ENCODE results near the gene TEAD4. TPM values are rescaled to one million over a fixed set of nuclear protein-coding genes. Genes with fewer than 3 reads are reported as not detected.
"Not testable (repeated sequence)": the region's sequence is repeated elsewhere in the genome, so short reads cannot be mapped to it uniquely, and the experiment has no call there.

Gene TEAD4
- total and polyA plus RNA-seq, 10 donors: 5.1 to 24.2 (median 17.4) TPM

GRCh38 chr12:3055704-3056467 lies 96.7 kb downstream of the TEAD4 start:
- intact Hi-C loops (cut with DNase I; ENCODE audit: low total_unique reads): no loop called here
- Histone ChIP-seq H3K36me3 (no peaks in the 10 kb centered on the region), H3K4me1 (no peaks in the 10 kb centered on the region), H3K27me3 (replicated peaks in 1 of 7) (peaks cover 0 to 15% (median 0%) of the 10 kb centered on the region in 7 donors), H3K27ac (no peak overlapping the region), H3K4me3 (no peak overlapping the region), H3K9me3 (no peaks in the 10 kb centered on the region)
- TF ChIP-seq POLR2A (IDR thresholded peaks at IDR 0.05) (no peak), CTCF (IDR thresholded peaks at IDR 0.05 in 8 of 11, conservative IDR thresholded peaks at IDR 0.05 in 3 of 11) (no peak), POLR2AphosphoS5 (IDR thresholded peaks at IDR 0.05) (no peak)
- DNase-seq: peak; percentile 22
- WGBS, 5 donors: 84 to 88% (median 87%) methylated on average over 8 of the region's 8 CpGs

- Histone ChIP-seq H3K27ac (no peak overlapping the region), H3K4me1 (no peaks in the 10 kb centered on the region), H3K36me3 (no peaks in the 10 kb centered on the region), H3K4me3 (no peak overlapping the region), H3K9me3 (peaks cover 0 to 18% (median 8%) of the 10 kb centered on the region in 8 donors), H3K27me3 (replicated peaks in 1 of 7) (peaks cover 0 to 32% (median 0%) of the 10 kb centered on the region in 7 donors)
- intact Hi-C loops (cut with DNase I; ENCODE audit: low total_unique reads): no loop called here
- TF ChIP-seq POLR2A (IDR thresholded peaks at IDR 0.05) (no peak), CTCF (IDR thresholded peaks at IDR 0.05 in 8 of 11, conservative IDR thresholded peaks at IDR 0.05 in 3 of 11) (no peak), POLR2AphosphoS5 (IDR thresholded peaks at IDR 0.05) (no peak)
- WGBS, 5 donors: 63 to 75% (median 65%) methylated on average over 5 of the region's 5 CpGs
- DNase-seq: peak; percentile 28
Observed at GRCh38 chr12:3061059-3061458, 101.9 kb downstream of the TEAD4 start.

- no peaks in the 10 kb centered on the region for H3K36me3 ChIP-seq
- 51 to 69% (median 56%) methylated on average over 3 of the region's 3 CpGs for WGBS, 5 donors
- peaks cover 0 to 18% (median 8%) of the 10 kb centered on the region in 8 donors for H3K9me3 ChIP-seq
- peak; percentile 1 for DNase-seq
- peaks cover 0 to 32% (median 0%) of the 10 kb centered on the region in 7 donors for H3K27me3 ChIP-seq (replicated peaks in 1 of 7)
- H3K4me1 ChIP-seq: no peaks in the 10 kb centered on the region
- intact Hi-C loops (cut with DNase I; ENCODE audit: low total_unique reads): no loop called here
- no peak overlapping the region for H3K4me3 ChIP-seq
- TF ChIP-seq POLR2AphosphoS5 (IDR thresholded peaks at IDR 0.05) (no peak), POLR2A (IDR thresholded peaks at IDR 0.05) (no peak), CTCF (IDR thresholded peaks at IDR 0.05 in 8 of 11, conservative IDR thresholded peaks at IDR 0.05 in 3 of 11) (no peak)
- H3K27ac ChIP-seq: no peak overlapping the region
Observed at GRCh38 chr12:3061501-3062215, 102.5 kb downstream of the TEAD4 start.

DNA sequence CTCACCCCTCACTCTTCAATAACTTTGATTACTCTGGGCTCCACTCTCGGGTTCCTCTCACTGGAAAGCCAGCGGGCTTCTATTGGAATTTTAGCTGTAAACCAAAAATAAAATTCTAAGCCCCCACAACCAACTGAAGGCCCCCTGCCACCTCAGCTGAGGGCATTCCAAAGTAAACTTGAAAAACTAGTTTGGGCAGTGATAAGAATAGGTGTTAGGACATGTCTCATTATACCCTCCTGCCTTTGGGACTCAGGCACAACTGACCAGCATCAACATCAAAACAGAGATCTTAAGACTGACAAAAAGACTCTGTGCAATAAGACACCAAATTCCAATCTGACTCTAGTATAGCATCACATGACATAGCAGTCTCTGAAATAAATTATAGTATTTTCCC lies 106.1 kb downstream of the TEAD4 start:
- DNase-seq: peak; percentile 6
- Histone ChIP-seq H3K4me1 (peaks cover 0 to 6% (median 0%) of the 10 kb centered on the region in 6 donors), H3K36me3 (no peaks in the 10 kb centered on the region), H3K27ac (no peak overlapping the region), H3K9me3 (peaks cover 0 to 18% (median 8%) of the 10 kb centered on the region in 8 donors), H3K27me3 (replicated peaks in 1 of 7) (peaks cover 0 to 30% (median 0%) of the 10 kb centered on the region in 7 donors), H3K4me3 (no peak overlapping the region)
- 80 to 90% (median 81%) methylated on average over 2 of the region's 2 CpGs for WGBS, 5 donors
- TF ChIP-seq POLR2AphosphoS5 (IDR thresholded peaks at IDR 0.05) (no peak), CTCF (IDR thresholded peaks at IDR 0.05 in 8 of 11, conservative IDR thresholded peaks at IDR 0.05 in 3 of 11) (no peak), POLR2A (IDR thresholded peaks at IDR 0.05) (no peak)
- intact Hi-C loops (cut with DNase I; ENCODE audit: low total_unique reads): no loop called here

GRCh38 chr12:3065846-3066245 lies 106.6 kb downstream of the TEAD4 start:
- 82 to 89% (median 86%) methylated on average over 3 of the region's 3 CpGs for WGBS, 5 donors
- H3K4me1 ChIP-seq; intact Hi-C loops (cut with DNase I; ENCODE audit: low total_unique reads); H3K36me3 ChIP-seq; H3K27ac ChIP-seq; H3K4me3 ChIP-seq: not testable (repeated sequence)
- DNase-seq: peak; percentile 0
- H3K9me3 ChIP-seq: peaks cover 0 to 18% (median 8%) of the 10 kb centered on the region in 8 donors
- H3K27me3 ChIP-seq (replicated peaks in 1 of 7): peaks cover 0 to 24% (median 0%) of the 10 kb centered on the region in 7 donors

All from spleen (tissue), 11 donors.